GM12872 (cell line): ENCODE measurements around the gene KCNJ14.

Source experiments
- TF ChIP-seq, protein P1 (sequence below): IDR thresholded peaks from 3 replicates; pipeline ENCODE4 v1.5.1; 2011; ENCODE audit warnings: low read depth, mild to moderate bottlenecking, low read length, moderate library complexity; ENCODE audit not compliant: insufficient read depth

The KCNJ14 gene

GRCh38 chr19:48502350-48503018, 47.1 kb downstream of the KCNJ14 start:
- TF ChIP-seq, protein P1, sequence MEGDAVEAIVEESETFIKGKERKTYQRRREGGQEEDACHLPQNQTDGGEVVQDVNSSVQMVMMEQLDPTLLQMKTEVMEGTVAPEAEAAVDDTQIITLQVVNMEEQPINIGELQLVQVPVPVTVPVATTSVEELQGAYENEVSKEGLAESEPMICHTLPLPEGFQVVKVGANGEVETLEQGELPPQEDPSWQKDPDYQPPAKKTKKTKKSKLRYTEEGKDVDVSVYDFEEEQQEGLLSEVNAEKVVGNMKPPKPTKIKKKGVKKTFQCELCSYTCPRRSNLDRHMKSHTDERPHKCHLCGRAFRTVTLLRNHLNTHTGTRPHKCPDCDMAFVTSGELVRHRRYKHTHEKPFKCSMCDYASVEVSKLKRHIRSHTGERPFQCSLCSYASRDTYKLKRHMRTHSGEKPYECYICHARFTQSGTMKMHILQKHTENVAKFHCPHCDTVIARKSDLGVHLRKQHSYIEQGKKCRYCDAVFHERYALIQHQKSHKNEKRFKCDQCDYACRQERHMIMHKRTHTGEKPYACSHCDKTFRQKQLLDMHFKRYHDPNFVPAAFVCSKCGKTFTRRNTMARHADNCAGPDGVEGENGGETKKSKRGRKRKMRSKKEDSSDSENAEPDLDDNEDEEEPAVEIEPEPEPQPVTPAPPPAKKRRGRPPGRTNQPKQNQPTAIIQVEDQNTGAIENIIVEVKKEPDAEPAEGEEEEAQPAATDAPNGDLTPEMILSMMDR = no peak

GRCh38 chr19:48506138-48506733, 50.9 kb downstream of the KCNJ14 start:
- TF ChIP-seq, protein P1 = peak; percentile 58; the same call in 2 of the 3 replicates

GRCh38 chr19:48507911-48508439, 52.6 kb downstream of the KCNJ14 start:
- TF ChIP-seq, protein P1 = no peak

DNA sequence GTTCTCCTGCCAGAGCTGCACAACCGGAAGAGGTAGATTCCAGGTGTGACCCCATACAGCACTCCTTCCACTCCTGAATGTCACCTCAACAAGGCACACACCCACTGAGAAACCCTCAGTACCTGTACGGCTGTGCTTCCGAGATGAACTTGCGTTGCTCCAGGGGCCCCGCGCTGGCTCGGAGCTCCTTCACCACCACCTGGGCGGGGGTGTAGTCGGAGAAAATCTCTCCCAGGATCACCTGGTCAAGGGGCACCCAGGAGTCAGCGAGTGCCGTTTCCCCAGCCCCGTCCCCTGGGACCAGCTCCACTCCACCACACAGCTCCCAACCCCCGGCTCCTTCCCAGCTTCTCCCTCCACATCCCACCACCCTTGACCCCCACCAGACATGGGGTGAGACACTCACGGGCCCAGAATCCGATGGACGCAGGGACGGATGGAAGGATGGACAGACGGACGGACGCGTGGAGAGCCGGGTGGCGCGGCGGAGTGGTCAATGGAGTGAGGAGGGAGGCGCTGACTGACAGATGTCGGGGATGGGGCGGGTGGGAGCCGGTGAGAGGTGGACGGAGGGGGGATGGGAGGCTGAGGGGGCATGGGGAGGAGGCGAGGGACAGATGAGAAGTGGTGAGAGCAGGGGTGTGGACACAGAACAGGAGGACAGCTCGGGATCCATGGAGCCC, 53.5 kb downstream of the KCNJ14 start:
- TF ChIP-seq, protein P1 = no peak

GRCh38 chr19:48509467-48510194, 54.3 kb downstream of the KCNJ14 start:
- TF ChIP-seq, protein P1 = no peak

DNA sequence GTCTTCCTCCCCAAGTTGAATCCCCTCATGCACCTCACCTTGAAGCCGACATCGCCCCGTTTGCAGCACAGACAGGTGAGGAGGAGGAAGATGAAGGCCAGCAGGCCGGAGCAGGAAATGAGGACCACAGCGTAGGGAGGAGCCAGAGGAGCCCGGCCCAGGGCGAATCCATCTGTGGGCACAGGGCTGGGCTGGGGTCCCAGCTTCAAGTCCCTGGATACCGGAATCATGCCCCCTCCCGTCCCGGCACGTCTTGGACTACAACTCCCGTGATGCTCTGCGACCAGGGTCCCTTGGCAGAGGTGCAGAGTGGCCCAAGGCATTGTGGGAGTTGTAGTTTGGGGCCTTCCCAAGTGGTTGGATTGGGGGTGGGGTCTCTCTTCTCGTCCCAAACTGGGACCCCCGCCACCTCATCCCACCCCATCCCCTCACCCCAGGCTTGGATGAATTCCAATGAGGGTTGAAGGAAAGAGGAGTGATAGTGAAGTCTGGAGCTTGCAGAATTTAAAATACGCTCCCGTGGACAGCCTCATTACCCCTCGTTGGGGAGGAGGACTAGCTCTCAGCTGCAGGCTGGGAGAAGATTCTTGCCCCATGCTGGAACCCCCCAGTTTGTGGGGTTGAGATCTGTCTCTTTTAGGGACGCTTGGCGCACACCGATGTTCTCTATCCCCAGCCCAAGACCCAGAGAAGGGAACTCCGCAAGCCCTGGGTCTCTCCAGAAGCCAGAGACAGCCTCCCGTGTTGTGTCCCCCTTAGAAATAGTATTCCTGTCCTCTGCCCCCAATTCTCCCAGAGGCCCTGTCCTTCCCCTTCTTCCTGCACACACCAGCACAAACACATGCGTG, 55.3 kb downstream of the KCNJ14 start:
- TF ChIP-seq, protein P1 = no peak
